DOHH2 (cell line): ENCODE data around the gene B4GALT7.

Experiments used
- CTCF ChIP-seq: fragments of 200-600 bp; sonication (generic); IDR thresholded peaks from one replicate; pipeline ENCODE4 v1.5.1; 2014; ENCODE audit warnings: antibody characterized with exemption, mild to moderate bottlenecking, low read depth, low read length; ENCODE audit not compliant: poor library complexity, severe bottlenecking
- EZH2phosphoT487 ChIP-seq: fragments of 200-600 bp; sonication (generic); IDR thresholded peaks from 2 replicates; pipeline ENCODE4 v1.6.1; 2017; ENCODE audit warnings: borderline replicate concordance, mild to moderate bottlenecking, antibody characterized with exemption, low read length, moderate library complexity, mixed read lengths

- TF ChIP-seq CTCF (no peak), EZH2phosphoT487 (no peak)
Observed at GRCh38 chr5:177601126-177601525, 1.2 kb downstream of the B4GALT7 start.
